ENCODE data around the gene WDR86.
A peak's percentile ranks its signal among the peaks of the same experiment; 100 is the strongest.

WDR86 gene

GRCh38 chr7:151379193-151379520, 30.7 kb downstream of the WDR86 start:
- DNase-seq (ENCODE audit: low spot score): no peak

- DNase-seq (ENCODE audit: low spot score): no peak
Measured at GRCh38 chr7:151378496-151379192, 31.2 kb downstream of the WDR86 start.

- DNase-seq (ENCODE audit: low spot score): no peak
Measured at GRCh38 chr7:151378011-151378410, 31.8 kb downstream of the WDR86 start.

GRCh38 chr7:151377406-151377805, 32.4 kb downstream of the WDR86 start:
- DNase-seq (ENCODE audit: low spot score): no peak

- no peak for DNase-seq (ENCODE audit: low spot score)
Measured at GRCh38 chr7:151376218-151376902, 33.5 kb downstream of the WDR86 start.

GRCh38 chr7:151375530-151376217, 34.2 kb downstream of the WDR86 start:
- DNase-seq (ENCODE audit: low spot score): no peak

GRCh38 chr7:151374726-151375125, 35.1 kb downstream of the WDR86 start:
- DNase-seq (ENCODE audit: low spot score): no peak

- DNase-seq (ENCODE audit: low spot score): no peak
Measured at GRCh38 chr7:151374139-151374538, 35.7 kb downstream of the WDR86 start.

- no peak for DNase-seq (ENCODE audit: low spot score)
Measured at GRCh38 chr7:151373599-151373998, 36.2 kb downstream of the WDR86 start.

GRCh38 chr7:151372612-151373265, 37.1 kb downstream of the WDR86 start:
- DNase-seq (ENCODE audit: low spot score): no peak

- no peak for DNase-seq (ENCODE audit: low spot score)
Measured at GRCh38 chr7:151371266-151371665, 38.6 kb downstream of the WDR86 start.

GRCh38 chr7:151368136-151368571, 41.7 kb downstream of the WDR86 start:
- DNase-seq (ENCODE audit: low spot score): peak; percentile 66

GRCh38 chr7:151367284-151367683, 42.6 kb downstream of the WDR86 start:
- no peak for DNase-seq (ENCODE audit: low spot score)

GRCh38 chr7:151366880-151367222, 43.0 kb downstream of the WDR86 start:
- no peak for DNase-seq (ENCODE audit: low spot score)

- DNase-seq (ENCODE audit: low spot score): no peak
Measured at GRCh38 chr7:151366166-151366879, 43.5 kb downstream of the WDR86 start.

- DNase-seq (ENCODE audit: low spot score): no peak
Measured at GRCh38 chr7:151363182-151363581, 46.7 kb downstream of the WDR86 start.

GRCh38 chr7:151361193-151361959, 48.5 kb downstream of the WDR86 start:
- DNase-seq (ENCODE audit: low spot score): no peak

- no peak for DNase-seq (ENCODE audit: low spot score)
Measured at GRCh38 chr7:151352512-151352911, 57.3 kb downstream of the WDR86 start.

GRCh38 chr7:151351967-151352366, 57.9 kb downstream of the WDR86 start:
- no peak for DNase-seq (ENCODE audit: low spot score)

GRCh38 chr7:151351027-151351426, 58.8 kb downstream of the WDR86 start:
- no peak for DNase-seq (ENCODE audit: low spot score)

- no peak for DNase-seq (ENCODE audit: low spot score)
Measured at GRCh38 chr7:151349507-151349853, 60.4 kb downstream of the WDR86 start.

GRCh38 chr7:151348970-151349369, 60.9 kb downstream of the WDR86 start:
- no peak for DNase-seq (ENCODE audit: low spot score)

All from cerebellar cortex (tissue), 1 donor.